Transverse colon (tissue), 4 donors: ENCODE measurements around the gene CACNA2D4. TPM values are rescaled to one million over a fixed set of nuclear protein-coding genes. Genes with fewer than 3 reads are reported as not detected.

Experiments used
- DNase-seq: peaks from one replicate; pipeline ENCODE4 v3.0.0-alpha.2; 2019
- H3K27ac ChIP-seq, 4 donors: fragments of 200-600 bp; sonication (generic); 2 replicates each; pipeline ENCODE4 v1.5.1; 2016 to 2018; ENCODE audit warnings: inconsistent platforms in 4 of 4
- H3K27me3 ChIP-seq: fragments of 200-600 bp; sonication (generic); 2 replicates; pipeline ENCODE4 v1.5.1; 2017; ENCODE audit warnings: inconsistent platforms
- H3K36me3 ChIP-seq, 4 donors: fragments of 200-600 bp; sonication (generic); 2 replicates each; pipeline ENCODE4 v1.5.1; 2017 to 2019; ENCODE audit warnings: inconsistent platforms in 4 of 4
- H3K4me1 ChIP-seq, 4 donors: fragments of 200-600 bp; sonication (generic); 2 replicates each; pipeline ENCODE4 v1.5.1; 2017 to 2020; ENCODE audit warnings: inconsistent platforms in 4 of 4
- H3K4me3 ChIP-seq, 4 donors: fragments of 200-600 bp; sonication (generic); 1 replicate in 1 of 4; 2 replicates in 3 of 4; pipeline versions ENCODE4 v1.5.1 to v1.6.1; 2017 to 2019; ENCODE audit warnings: inconsistent platforms in 4 of 4
- H3K9me3 ChIP-seq, 2 donors: fragments of 200-600 bp; sonication (generic); 2 replicates each; pipeline ENCODE4 v1.5.1; 2017 to 2019; ENCODE audit warnings: inconsistent platforms in 2 of 2
- CTCF ChIP-seq, 5 experiments: fragments of 200-600 bp in 3 of 5; fragments of 450-650 bp in 2 of 5; sonication (generic) in 3 of 5; IDR thresholded peaks; 1 replicate in 2 of 5; 2 replicates in 3 of 5; pipeline ENCODE4 v1.5.1; 2016 to 2017; ENCODE audit warnings: antibody characterized with exemption in 5 of 5, inconsistent platforms in 3 of 5, mild to moderate bottlenecking in 2 of 5, moderate library complexity in 1 of 5
- EP300 ChIP-seq: sonication (generic); formaldehyde crosslinking; IDR thresholded peaks from one replicate; pipeline ENCODE4 v1.6.1; 2017; ENCODE audit warnings: antibody characterized with exemption, low read depth
- POLR2A ChIP-seq: fragments of 450-650 bp; IDR thresholded peaks from one replicate; pipeline ENCODE4 v1.6.1; 2016; ENCODE audit warnings: antibody characterized with exemption, mild to moderate bottlenecking, moderate library complexity
- POLR2AphosphoS5 ChIP-seq, 3 donors: sonication (generic); formaldehyde crosslinking; IDR thresholded peaks; one replicate each; pipeline ENCODE4 v1.6.1; 2016; ENCODE audit warnings: antibody characterized with exemption in 3 of 3
- WGBS, 2 donors: methylation state at CpG; one replicate each; pipeline ENCODE4 v1.1.5; 2018; ENCODE audit warnings: low coverage in 1 of 2; 5-methylcytosine and 5-hydroxymethylcytosine counted together
- in situ Hi-C, 4 donors: fragments of 200-750 bp; cut with MboI; loops; one replicate each; pipeline versions ENCODE4 v1.15.0 to v1.15.1; 2017; ENCODE audit warnings: low sequenced_read_pairs in 3 of 4, low pct_ligation_motif_present in 1 of 4, low pct_unique_long_range_greater_than_20kb in 1 of 4
- intact Hi-C: fragments of 100-400 bp; cut with DNase I; formaldehyde crosslinking; loops from one replicate; pipeline ENCODE4 v1.15.1; 2023; ENCODE audit warnings: low total_unique reads
- total RNA-seq, 4 donors: library from RNA; depleted of rRNA; stranded (reverse); fragments of >200 nt; gene quantifications; one replicate each; pipeline ENCODE4 v1.1.0, GENCODE V29; 2016

CACNA2D4 gene
- total RNA-seq, 4 donors from 2014 or later: 6.5 to 22.8 (median 7.2) TPM; not detected in 1

GRCh38 chr12:1838205-1838993 is 80.1 kb downstream of the CACNA2D4 start:
- Histone ChIP-seq H3K4me3 (no peak overlapping the region), H3K4me1 (no peaks in the 10 kb centered on the region), H3K9me3 (no peaks in the 10 kb centered on the region), H3K27ac (no peak overlapping the region), H3K27me3 (peaks cover 10% of the 10 kb centered on the region), H3K36me3 (no peaks in the 10 kb centered on the region)
- WGBS, 2 donors: 82% methylated on average over 25 of the region's 26 CpGs; no CpG with 5 or more reads in 1 of the 2 donors
- intact Hi-C loops: loop anchor here (10.0 kb wide), 1 partner anchor 66 kb away; no protein-coding TSS in a partner anchor
- no peak for TF ChIP-seq POLR2AphosphoS5 (IDR thresholded peaks at IDR 0.05)
- TF ChIP-seq EP300: no peak
- no peak for TF ChIP-seq POLR2A
- no peak for TF ChIP-seq CTCF (IDR thresholded peaks at IDR 0.05)
- in situ Hi-C loops: no loop called here
- DNase-seq: no peak

- peaks cover 4% of the 10 kb centered on the region for H3K27me3 ChIP-seq
- no peaks in the 10 kb centered on the region for H3K9me3 ChIP-seq
- no peak overlapping the region for H3K27ac ChIP-seq
- 82% methylated on average over 12 of the region's 12 CpGs; no CpG with 5 or more reads in 1 of the 2 donors for WGBS, 2 donors
- DNase-seq: no peak
- H3K4me3 ChIP-seq: no peak overlapping the region
- H3K4me1 ChIP-seq: no peaks in the 10 kb centered on the region
- H3K36me3 ChIP-seq: no peaks in the 10 kb centered on the region
- in situ Hi-C loops (no loop called here), intact Hi-C loops (loop anchor here (10.0 kb wide), 1 partner anchor 67 kb away; no protein-coding TSS in a partner anchor)
- TF ChIP-seq CTCF (IDR thresholded peaks at IDR 0.05) (no peak), POLR2A (no peak), POLR2AphosphoS5 (IDR thresholded peaks at IDR 0.05) (no peak), EP300 (no peak)
Measured at GRCh38 chr12:1837541-1838204, 80.8 kb downstream of the CACNA2D4 start.

- in situ Hi-C loops: no loop called here
- no peaks in the 10 kb centered on the region for H3K36me3 ChIP-seq
- TF ChIP-seq POLR2A (no peak), CTCF (IDR thresholded peaks at IDR 0.05) (no peak), POLR2AphosphoS5 (IDR thresholded peaks at IDR 0.05) (no peak), EP300 (no peak)
- H3K27ac ChIP-seq: no peak overlapping the region
- H3K9me3 ChIP-seq: no peaks in the 10 kb centered on the region
- WGBS, 2 donors: 65% methylated on average over 22 of the region's 22 CpGs; no CpG with 5 or more reads in 1 of the 2 donors
- H3K4me1 ChIP-seq: no peaks in the 10 kb centered on the region
- no peak overlapping the region for H3K4me3 ChIP-seq
- no peak for DNase-seq
- intact Hi-C loops: loop anchor here (10.0 kb wide), 1 partner anchor 68 kb away; no protein-coding TSS in a partner anchor
- peaks cover 9% of the 10 kb centered on the region for H3K27me3 ChIP-seq
Measured at GRCh38 chr12:1836854-1837421, 81.5 kb downstream of the CACNA2D4 start.

- intact Hi-C loops: loop anchor here (10.0 kb wide), 1 partner anchor 68 kb away; no protein-coding TSS in a partner anchor
Measured at GRCh38 chr12:1836241-1836803, 82.1 kb downstream of the CACNA2D4 start.

More at GRCh38 chr12:1836241-1836803, 82.1 kb downstream of the CACNA2D4 start:
- DNase-seq: no peak
- 72 to 75% methylated on average over 2 to 7 of the region's 7 CpGs for WGBS, 2 donors
- H3K4me3 ChIP-seq: no peak overlapping the region
- H3K9me3 ChIP-seq: no peaks in the 10 kb centered on the region
- H3K27ac ChIP-seq: no peak overlapping the region
- in situ Hi-C loops: no loop called here
- peaks cover 15% of the 10 kb centered on the region for H3K27me3 ChIP-seq
- no peak for TF ChIP-seq CTCF (IDR thresholded peaks at IDR 0.05)
- TF ChIP-seq POLR2AphosphoS5 (IDR thresholded peaks at IDR 0.05): no peak
- H3K36me3 ChIP-seq: no peaks in the 10 kb centered on the region
- H3K4me1 ChIP-seq: no peaks in the 10 kb centered on the region
